Loucy (cell line): ENCODE measurements around the gene TMEM14A.

Experiments used
- H2AFZ ChIP-seq: fragments of 200-600 bp; sonication (generic); 2 replicates; pipeline ENCODE4 v1.6.0; 2016; ENCODE audit warnings: antibody characterized with exemption, mild to moderate bottlenecking, low read length, moderate library complexity
- H3F3A ChIP-seq: fragments of 200-600 bp; 2 replicates; pipeline ENCODE4 v1.6.0; 2016; ENCODE audit warnings: antibody characterized with exemption, low read depth, mild to moderate bottlenecking
- H3K27me3 ChIP-seq: fragments of 200-600 bp; sonication (generic); 2 replicates; pipeline ENCODE4 v1.6.1; 2014; ENCODE audit warnings: low read length, mild to moderate bottlenecking; ENCODE audit not compliant: insufficient read depth, poor library complexity, severe bottlenecking
- H3K36me3 ChIP-seq: fragments of 200-600 bp; sonication (generic); 2 replicates; pipeline ENCODE4 v1.6.1; 2016; ENCODE audit warnings: low read length; ENCODE audit not compliant: insufficient read depth
- H3K4me1 ChIP-seq: fragments of 200-600 bp; sonication (generic); 2 replicates; pipeline ENCODE4 v1.5.1; 2014; ENCODE audit warnings: low read length, mild to moderate bottlenecking; ENCODE audit not compliant: insufficient read depth, poor library complexity, severe bottlenecking
- H3K4me2 ChIP-seq: fragments of 200-600 bp; sonication (generic); 2 replicates; pipeline ENCODE4 v1.6.0; 2014; ENCODE audit warnings: antibody characterized with exemption, low read length, low read depth, mild to moderate bottlenecking; ENCODE audit not compliant: poor library complexity, severe bottlenecking
- H3K4me3 ChIP-seq: fragments of 200-600 bp; sonication (generic); 2 replicates; pipeline ENCODE4 v1.5.1; 2014; ENCODE audit warnings: low read length, mild to moderate bottlenecking, mixed read lengths; ENCODE audit not compliant: poor library complexity, severe bottlenecking
- H3K79me2 ChIP-seq: fragments of 200-600 bp; sonication (generic); 2 replicates; pipeline ENCODE4 v1.6.1; 2014; ENCODE audit warnings: low read length; ENCODE audit not compliant: insufficient read depth
- H3K9ac ChIP-seq: fragments of 200-600 bp; sonication (generic); 2 replicates; pipeline ENCODE4 v1.6.0; 2014; ENCODE audit warnings: mild to moderate bottlenecking, low read depth, low read length, moderate library complexity; ENCODE audit not compliant: poor library complexity, severe bottlenecking
- H3K9me2 ChIP-seq: fragments of 200-600 bp; sonication (generic); replicated peaks from 2 replicates; pipeline ENCODE4 v1.6.1; 2016; ENCODE audit warnings: low read depth, low read length, mixed read lengths
- H3K9me3 ChIP-seq: fragments of 200-600 bp; sonication (generic); 2 replicates; pipeline ENCODE4 v1.6.1; 2014; ENCODE audit warnings: mild to moderate bottlenecking, antibody characterized with exemption, low read length, low read depth; ENCODE audit not compliant: insufficient read depth
- H4K20me1 ChIP-seq: fragments of 200-600 bp; sonication (generic); 2 replicates; pipeline ENCODE4 v1.6.0; 2014; ENCODE audit warnings: antibody characterized with exemption, low read length, mild to moderate bottlenecking; ENCODE audit not compliant: insufficient read depth, poor library complexity, severe bottlenecking
- CTCF ChIP-seq: fragments of 200-600 bp; sonication (generic); conservative IDR thresholded peaks from 2 replicates; pipeline ENCODE4 v1.5.1; 2014; ENCODE audit warnings: mild to moderate bottlenecking, antibody characterized with exemption, low read length
- EZH2phosphoT487 ChIP-seq: fragments of 200-600 bp; IDR thresholded peaks from 2 replicates; pipeline ENCODE4 v1.6.1; 2018; ENCODE audit warnings: antibody characterized with exemption, mild to moderate bottlenecking, moderate library complexity, borderline replicate concordance

The TMEM14A gene

GRCh38 chr6:52636830-52637229 is 34.1 kb upstream of the TMEM14A start:
- no peaks in the 10 kb centered on the region for H3K27me3 ChIP-seq
- no peak overlapping the region for H3K4me2 ChIP-seq
- no peak overlapping the region for H3K9ac ChIP-seq
- no peak overlapping the region for H3K4me3 ChIP-seq
- TF ChIP-seq EZH2phosphoT487: no peak
- no peak for TF ChIP-seq CTCF
- no peaks in the 10 kb centered on the region for H3F3A ChIP-seq
- no peaks in the 10 kb centered on the region for H3K36me3 ChIP-seq
- no peaks in the 10 kb centered on the region for H3K9me2 ChIP-seq
- H2AFZ ChIP-seq: no peak overlapping the region
- H3K9me3 ChIP-seq: no peaks in the 10 kb centered on the region
- H3K4me1 ChIP-seq: peaks cover 28% of the 10 kb centered on the region
- no peaks in the 10 kb centered on the region for H4K20me1 ChIP-seq
- no peaks in the 10 kb centered on the region for H3K79me2 ChIP-seq

- Histone ChIP-seq H3K9me3 (no peaks in the 10 kb centered on the region), H3K79me2 (no peaks in the 10 kb centered on the region), H3K4me2 (no peak overlapping the region), H3K4me3 (no peak overlapping the region), H3K36me3 (no peaks in the 10 kb centered on the region), H3K27me3 (no peaks in the 10 kb centered on the region), H3K4me1 (peaks cover 43% of the 10 kb centered on the region), H3F3A (no peaks in the 10 kb centered on the region), H3K9ac (no peak overlapping the region), H4K20me1 (no peaks in the 10 kb centered on the region), H2AFZ (no peak overlapping the region), H3K9me2 (no peaks in the 10 kb centered on the region)
- TF ChIP-seq EZH2phosphoT487 (no peak), CTCF (no peak)
Measured at GRCh38 chr6:52639493-52639892, 31.4 kb upstream of the TMEM14A start.

- Histone ChIP-seq H2AFZ (no peak overlapping the region), H3K4me3 (no peak overlapping the region), H3K27me3 (no peaks in the 10 kb centered on the region), H3K4me1 (peaks cover 36% of the 10 kb centered on the region), H3K36me3 (no peaks in the 10 kb centered on the region), H3K4me2 (no peak overlapping the region), H3K79me2 (no peaks in the 10 kb centered on the region), H3K9ac (no peak overlapping the region), H3K9me2 (no peaks in the 10 kb centered on the region), H3K9me3 (no peaks in the 10 kb centered on the region), H3F3A (no peaks in the 10 kb centered on the region), H4K20me1 (no peaks in the 10 kb centered on the region)
- TF ChIP-seq CTCF: no peak
Measured at GRCh38 chr6:52640170-52640569, 30.7 kb upstream of the TMEM14A start.
